ENCODE measurements around the gene HMGCLL1. TPM values are rescaled to one million over a fixed set of nuclear protein-coding genes. Genes with fewer than 3 reads are reported as not detected.

The HMGCLL1 gene
- total RNA-seq, result 0.33 and 3.0 TPM in 2 replicates

GRCh38 chr6:55578537-55579363 lies at the start of gene HMGCLL1:
HMGCLL1 (minus strand) TSS chr6:55579192; CDS start chr6:55579055, 137 bp downstream.

